Calu3 (cell line): ENCODE data around the gene PTPRO. TPM values are rescaled to one million over a fixed set of nuclear protein-coding genes. Genes with fewer than 3 reads are reported as not detected.

ENCODE experiments used
- BruUV-seq: library from RNA; stranded (reverse); fragments of 400-500 nt; replicated peaks from 2 replicates; lab custom pipeline; 2021; lab: Mats Ljungman, UMichigan
- CTCF ChIA-PET: fragments of 300-600 bp; sonication (Branson Sonifier 250); formaldehyde crosslinking; loops from one replicate; lab custom pipeline; 2022; ENCODE audit warnings: antibody characterized with exemption; lab: Charles Lee
- DNase-seq: peaks from one replicate; pipeline ENCODE4 v3.0.0; 2022
- H3K27ac Mint-ChIP-seq: one replicate; pipeline ENCODE4 v1.8.0; 2022; ENCODE audit warnings: mixed read lengths; ENCODE audit not compliant: unreplicated experiment
- H3K27me3 Mint-ChIP-seq: one replicate; pipeline ENCODE4 v1.8.0; 2022; ENCODE audit warnings: mixed read lengths; ENCODE audit not compliant: unreplicated experiment
- H3K36me3 Mint-ChIP-seq: one replicate; pipeline ENCODE4 v1.8.0; 2022; ENCODE audit warnings: mild to moderate bottlenecking, moderate library complexity, mixed read lengths; ENCODE audit not compliant: insufficient read depth, unreplicated experiment
- H3K4me1 Mint-ChIP-seq: one replicate; pipeline ENCODE4 v1.8.0; 2022; ENCODE audit warnings: mild to moderate bottlenecking, low read depth, mixed read lengths; ENCODE audit not compliant: unreplicated experiment
- H3K4me3 Mint-ChIP-seq: one replicate; pipeline ENCODE4 v1.8.0; 2022; ENCODE audit warnings: mild to moderate bottlenecking, low read depth, moderate library complexity, mixed read lengths; ENCODE audit not compliant: unreplicated experiment
- H3K9me3 Mint-ChIP-seq: one replicate; pipeline ENCODE4 v1.8.0; 2022; ENCODE audit warnings: low read depth, mixed read lengths; ENCODE audit not compliant: unreplicated experiment
- intact Hi-C: fragments of 100-400 bp; cut with micrococcal nuclease; formaldehyde crosslinking; loops from one replicate; pipeline ENCODE4 v1.10.0; 2022; ENCODE audit not compliant: unreplicated experiment
- total RNA-seq: library from RNA; stranded (reverse); gene quantifications from 2 replicates; pipeline ENCODE4 v1.2.3, GENCODE V29; 2022
- TF ChIP-seq, protein P1 (sequence below): fragments of 200-600 bp; IDR thresholded peaks from one replicate; pipeline ENCODE4 v1.8.0; 2022; ENCODE audit warnings: antibody characterized with exemption; ENCODE audit not compliant: unreplicated experiment

The PTPRO gene
- total RNA-seq, 1 experiment from 2014 or later, result not detected

DNA sequence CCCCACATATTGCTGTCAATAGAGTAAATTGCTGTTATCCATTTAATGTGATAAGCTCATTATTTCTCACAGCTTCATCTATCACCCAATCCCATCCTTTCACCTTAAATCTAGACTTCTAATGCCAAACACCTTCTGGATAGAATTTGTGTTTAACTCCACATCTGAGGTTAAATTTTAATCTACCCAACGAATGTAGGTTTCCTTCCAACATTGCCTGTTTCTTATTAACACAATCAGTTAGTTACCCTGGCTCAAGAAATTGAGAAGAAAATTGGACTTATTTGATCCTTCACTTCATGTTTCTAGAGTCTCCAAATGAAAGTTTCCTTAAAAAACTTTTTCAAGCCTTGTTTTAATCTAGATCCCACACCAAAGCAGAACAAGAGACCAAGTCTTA, 67.3 kb downstream of the PTPRO start:
- CTCF ChIA-PET, result no interaction called here
- no peak for DNase-seq
- Mint-ChIP-seq H3K4me1 (peaks cover 8% of the 10 kb centered on the region), H3K4me3 (no peak overlapping the region), H3K9me3 (no peaks in the 10 kb centered on the region), H3K27ac (no peak overlapping the region), H3K36me3 (no peaks in the 10 kb centered on the region), H3K27me3 (no peaks in the 10 kb centered on the region)
- intact Hi-C loops, result no loop called here
- TF ChIP-seq, protein P1, sequence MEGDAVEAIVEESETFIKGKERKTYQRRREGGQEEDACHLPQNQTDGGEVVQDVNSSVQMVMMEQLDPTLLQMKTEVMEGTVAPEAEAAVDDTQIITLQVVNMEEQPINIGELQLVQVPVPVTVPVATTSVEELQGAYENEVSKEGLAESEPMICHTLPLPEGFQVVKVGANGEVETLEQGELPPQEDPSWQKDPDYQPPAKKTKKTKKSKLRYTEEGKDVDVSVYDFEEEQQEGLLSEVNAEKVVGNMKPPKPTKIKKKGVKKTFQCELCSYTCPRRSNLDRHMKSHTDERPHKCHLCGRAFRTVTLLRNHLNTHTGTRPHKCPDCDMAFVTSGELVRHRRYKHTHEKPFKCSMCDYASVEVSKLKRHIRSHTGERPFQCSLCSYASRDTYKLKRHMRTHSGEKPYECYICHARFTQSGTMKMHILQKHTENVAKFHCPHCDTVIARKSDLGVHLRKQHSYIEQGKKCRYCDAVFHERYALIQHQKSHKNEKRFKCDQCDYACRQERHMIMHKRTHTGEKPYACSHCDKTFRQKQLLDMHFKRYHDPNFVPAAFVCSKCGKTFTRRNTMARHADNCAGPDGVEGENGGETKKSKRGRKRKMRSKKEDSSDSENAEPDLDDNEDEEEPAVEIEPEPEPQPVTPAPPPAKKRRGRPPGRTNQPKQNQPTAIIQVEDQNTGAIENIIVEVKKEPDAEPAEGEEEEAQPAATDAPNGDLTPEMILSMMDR, result no peak
- no TSS peak for BruUV-seq

DNA sequence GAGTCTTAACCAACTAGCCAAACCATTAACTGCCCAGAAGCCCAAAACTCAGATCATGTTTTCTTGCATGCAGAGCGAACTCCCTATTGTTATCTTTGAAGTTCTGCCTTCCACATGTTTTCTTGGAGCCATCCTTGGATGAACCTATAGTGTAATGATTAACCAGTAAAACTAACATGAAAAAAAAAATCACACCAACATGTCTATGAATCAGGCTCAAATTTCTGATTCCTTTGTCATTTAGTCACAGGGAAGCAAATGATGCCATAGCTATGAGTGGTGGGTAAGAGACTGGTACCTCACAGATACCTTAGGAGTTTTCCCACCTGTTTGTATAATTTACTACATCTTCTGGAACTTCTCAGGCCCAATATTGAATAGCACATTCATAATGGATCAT, 70.7 kb downstream of the PTPRO start:
- BruUV-seq, result no TSS peak
- no peaks in the 10 kb centered on the region for H3K36me3 Mint-ChIP-seq
- TF ChIP-seq, protein P1, result no peak
- H3K4me1 Mint-ChIP-seq, result peaks cover 8% of the 10 kb centered on the region
- no peak overlapping the region for H3K4me3 Mint-ChIP-seq
- no peaks in the 10 kb centered on the region for H3K9me3 Mint-ChIP-seq
- H3K27ac Mint-ChIP-seq, result no peak overlapping the region
- DNase-seq, result no peak
- CTCF ChIA-PET, result interaction anchor here (0.7 kb wide), 1 partner anchor 402 kb away, joined by 3 read pairs; no protein-coding TSS in a partner anchor
- intact Hi-C loops, result no loop called here
- no peaks in the 10 kb centered on the region for H3K27me3 Mint-ChIP-seq

DNA sequence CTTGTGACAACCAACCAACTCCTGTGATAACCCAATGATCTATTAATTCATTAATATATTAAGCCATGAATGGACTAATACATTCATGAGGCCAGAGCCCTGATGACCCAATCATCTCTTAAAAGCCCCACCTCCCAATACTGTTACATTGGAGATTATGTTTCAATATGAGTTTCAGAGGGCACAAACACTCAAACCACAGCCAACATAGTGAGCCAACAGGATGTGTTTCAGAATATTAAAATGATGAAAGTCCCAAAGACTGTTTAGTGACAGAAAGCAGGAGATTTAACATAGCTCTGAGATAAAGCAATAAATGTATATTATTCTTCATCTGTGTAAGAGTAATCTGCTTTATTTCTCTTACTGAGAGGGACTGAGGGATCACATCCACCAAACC, 71.7 kb downstream of the PTPRO start:
- Mint-ChIP-seq H3K27me3 (no peaks in the 10 kb centered on the region), H3K27ac (no peak overlapping the region), H3K9me3 (no peaks in the 10 kb centered on the region), H3K4me3 (no peak overlapping the region), H3K4me1 (peaks cover 8% of the 10 kb centered on the region), H3K36me3 (no peaks in the 10 kb centered on the region)
- CTCF ChIA-PET, result no interaction called here
- DNase-seq, result no peak
- no TSS peak for BruUV-seq
- TF ChIP-seq, protein P1, result no peak
- intact Hi-C loops, result no loop called here

DNA sequence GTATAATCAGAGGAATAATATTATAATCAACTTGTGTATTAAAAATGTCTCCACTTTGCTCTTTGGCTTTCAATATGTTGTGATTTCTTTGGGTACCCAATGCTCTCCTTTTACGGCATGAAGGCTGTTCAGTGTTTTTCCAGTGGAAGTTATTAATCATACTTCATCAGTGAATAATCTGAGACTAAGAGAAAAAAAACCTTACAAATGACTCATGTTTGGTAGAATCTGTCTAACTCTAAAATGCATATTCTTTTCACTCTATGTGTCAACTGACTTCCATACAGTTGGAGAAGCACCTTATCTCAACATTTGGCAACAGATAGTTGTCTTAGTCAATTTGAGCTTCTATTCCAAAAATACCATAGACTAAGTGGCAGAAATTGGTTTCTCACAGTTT, 82.2 kb downstream of the PTPRO start:
- CTCF ChIA-PET, result no interaction called here
- BruUV-seq, result no TSS peak
- intact Hi-C loops, result no loop called here
- Mint-ChIP-seq H3K27ac (peak overlapping the region; percentile 43), H3K36me3 (no peaks in the 10 kb centered on the region), H3K4me3 (no peak overlapping the region), H3K4me1 (no peaks in the 10 kb centered on the region), H3K27me3 (no peaks in the 10 kb centered on the region), H3K9me3 (no peaks in the 10 kb centered on the region)
- TF ChIP-seq, protein P1, result no peak
- no peak for DNase-seq
